Activated T-helper 2 cell treated with anti-CD3 and anti-CD28 coated beads, Interferon-gamma antibody, Interleukin-2, Interleukin-4, amounts not matched to agents 10 μg/mL and 5 μg/mL and 100 μg/mL, durations not matched to agents 14 hours and 24 hours and 36 hours (primary cell): ENCODE data around the gene GRIK1. TPM values are rescaled to one million over a fixed set of nuclear protein-coding genes. Genes with fewer than 3 reads are reported as not detected.

Source experiments
- DNase-seq: peaks from one replicate; pipeline ENCODE4 v3.0.0; 2021; ENCODE audit warnings: low spot score
- H3K27ac Mint-ChIP-seq: one replicate; pipeline ENCODE4 v1.8.0; 2021; ENCODE audit warnings: mixed read lengths
- H3K27me3 Mint-ChIP-seq: one replicate; pipeline ENCODE4 v1.8.0; 2021; ENCODE audit warnings: low read depth, mixed read lengths
- H3K36me3 Mint-ChIP-seq: one replicate; pipeline ENCODE4 v1.8.0; 2021; ENCODE audit warnings: low read depth, mixed read lengths
- H3K4me1 Mint-ChIP-seq: one replicate; pipeline ENCODE4 v1.8.0; 2021; ENCODE audit warnings: low read depth, mixed read lengths
- H3K4me3 Mint-ChIP-seq: one replicate; pipeline ENCODE4 v1.8.0; 2021; ENCODE audit warnings: low read depth, mild to moderate bottlenecking, moderate library complexity, mixed read lengths
- H3K9me3 Mint-ChIP-seq: one replicate; pipeline ENCODE4 v1.8.0; 2021; ENCODE audit warnings: mixed read lengths
- intact Hi-C: fragments of 100-400 bp; cut with micrococcal nuclease; formaldehyde crosslinking; loops from one replicate; pipeline ENCODE4 v1.15.1; 2023
- total RNA-seq: library from RNA; stranded (reverse); gene quantifications from 2 replicates; pipeline ENCODE4 v1.2.3, GENCODE V29; 2022

The GRIK1 gene
- total RNA-seq, 1 donor from 2014 or later: not detected

GRCh38 chr21:29661672-29662442 is 277.9 kb downstream of the GRIK1 start:
- no peaks in the 10 kb centered on the region for H3K36me3 Mint-ChIP-seq
- no peak for DNase-seq
- peaks cover 6% of the 10 kb centered on the region for H3K4me1 Mint-ChIP-seq
- H3K4me3 Mint-ChIP-seq: no peak overlapping the region
- peaks cover 10% of the 10 kb centered on the region for H3K9me3 Mint-ChIP-seq
- peaks cover 10% of the 10 kb centered on the region for H3K27me3 Mint-ChIP-seq
- no peak overlapping the region for H3K27ac Mint-ChIP-seq
- intact Hi-C loops: no loop called here

GRCh38 chr21:29660047-29660720 is 279.6 kb downstream of the GRIK1 start:
- Mint-ChIP-seq H3K4me3 (no peak overlapping the region), H3K27ac (no peak overlapping the region), H3K4me1 (peaks cover 15% of the 10 kb centered on the region), H3K36me3 (no peaks in the 10 kb centered on the region), H3K27me3 (peaks cover 9% of the 10 kb centered on the region), H3K9me3 (peaks cover 10% of the 10 kb centered on the region)
- DNase-seq: no peak
- intact Hi-C loops: no loop called here

- intact Hi-C loops: loop anchor here (10.0 kb wide), 1 partner anchor 564 kb away; no protein-coding TSS in a partner anchor
- peaks cover 10% of the 10 kb centered on the region for H3K9me3 Mint-ChIP-seq
- H3K4me3 Mint-ChIP-seq: no peak overlapping the region
- H3K36me3 Mint-ChIP-seq: no peaks in the 10 kb centered on the region
- H3K4me1 Mint-ChIP-seq: peaks cover 17% of the 10 kb centered on the region
- no peak overlapping the region for H3K27ac Mint-ChIP-seq
- H3K27me3 Mint-ChIP-seq: peaks cover 5% of the 10 kb centered on the region
- DNase-seq: no peak
Observed at GRCh38 chr21:29658934-29659203, 280.9 kb downstream of the GRIK1 start.

GRCh38 chr21:29658177-29658933 is 281.4 kb downstream of the GRIK1 start:
- Mint-ChIP-seq H3K27me3 (no peaks in the 10 kb centered on the region), H3K4me3 (no peak overlapping the region), H3K36me3 (no peaks in the 10 kb centered on the region), H3K27ac (no peak overlapping the region), H3K4me1 (peaks cover 17% of the 10 kb centered on the region), H3K9me3 (peaks cover 10% of the 10 kb centered on the region)
- intact Hi-C loops: loop anchor here (10.0 kb wide), 1 partner anchor 564 kb away; no protein-coding TSS in a partner anchor
- DNase-seq: no peak

DNA sequence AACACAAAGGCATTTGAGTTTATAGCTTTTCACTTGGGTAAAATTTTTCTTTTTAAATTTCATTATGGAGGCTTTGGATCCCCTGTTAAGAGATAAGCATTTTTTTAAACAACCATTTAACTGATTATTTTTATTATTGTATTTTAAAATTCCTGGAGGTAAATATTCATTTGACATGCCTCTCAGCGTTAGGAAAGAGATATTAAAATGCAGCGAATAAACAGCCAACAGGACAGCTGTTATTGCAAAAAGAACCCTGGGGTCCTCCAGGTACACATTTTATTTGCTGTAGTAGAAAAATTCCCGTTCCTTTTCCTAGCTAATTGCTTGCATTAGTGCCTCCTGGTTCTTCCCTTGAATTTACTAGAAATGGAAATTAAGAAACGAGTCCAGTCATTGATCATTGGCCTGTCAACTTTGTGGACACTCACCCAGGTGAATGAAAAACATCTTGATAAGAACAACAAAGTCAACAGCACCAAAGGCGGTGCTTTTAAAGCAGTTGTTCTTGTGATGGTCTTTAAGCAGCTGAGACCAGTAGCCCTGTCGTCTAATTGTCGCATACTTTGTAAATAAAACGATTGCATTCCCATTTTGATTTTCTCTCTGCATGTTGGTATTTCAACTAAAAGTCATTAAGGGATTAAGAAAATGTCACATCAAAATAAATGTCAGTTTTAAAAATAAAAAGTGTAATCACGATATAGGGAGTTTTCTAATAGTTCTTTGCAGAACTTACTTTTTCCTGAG is 282.4 kb downstream of the GRIK1 start:
- no peak for DNase-seq
- Mint-ChIP-seq H3K27me3 (no peaks in the 10 kb centered on the region), H3K4me1 (peaks cover 17% of the 10 kb centered on the region), H3K36me3 (no peaks in the 10 kb centered on the region), H3K9me3 (peaks cover 10% of the 10 kb centered on the region), H3K27ac (peak overlapping the region; percentile 58), H3K4me3 (no peak overlapping the region)
- intact Hi-C loops: loop anchor here (10.0 kb wide), 1 partner anchor 563 kb away; no protein-coding TSS in a partner anchor

DNA sequence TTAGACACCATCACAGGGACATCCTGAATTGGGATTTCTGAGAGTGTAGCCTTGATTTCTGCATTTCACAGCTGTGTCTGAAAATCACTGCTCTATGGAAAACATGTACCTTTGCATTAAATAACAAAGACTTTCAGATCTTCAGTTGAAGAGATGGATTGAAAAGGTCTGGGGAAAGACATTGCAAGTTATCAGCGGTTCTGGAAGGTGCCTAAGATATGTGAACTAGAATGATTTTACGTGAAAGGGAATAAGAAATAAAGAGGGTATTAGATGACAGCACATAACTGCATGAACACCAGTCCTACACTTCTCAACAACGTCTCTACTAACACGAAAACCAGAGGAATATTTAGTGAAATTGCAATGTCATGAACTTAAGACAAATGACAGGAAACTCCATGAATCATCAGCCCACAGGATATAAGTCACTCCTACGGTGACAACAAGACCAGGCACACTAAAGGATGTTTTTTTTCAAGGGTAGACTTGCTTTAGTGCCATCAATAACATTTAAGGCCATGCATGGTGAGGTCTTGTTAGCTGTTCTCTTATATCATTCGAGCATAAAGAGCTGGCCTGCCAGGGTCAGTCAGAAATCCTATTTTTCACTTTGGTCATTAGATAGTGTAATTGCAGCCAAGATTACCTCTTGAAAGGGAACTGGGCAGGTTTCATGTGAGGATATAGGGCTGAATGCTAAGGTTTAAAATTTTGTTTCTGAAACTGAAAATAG is 283.1 kb downstream of the GRIK1 start:
- Mint-ChIP-seq H3K4me3 (peak overlapping the region; percentile 27), H3K9me3 (peaks cover 10% of the 10 kb centered on the region), H3K27me3 (no peaks in the 10 kb centered on the region), H3K27ac (peak overlapping the region; percentile 66), H3K36me3 (no peaks in the 10 kb centered on the region), H3K4me1 (peaks cover 17% of the 10 kb centered on the region)
- peak; percentile 9 for DNase-seq
- intact Hi-C loops: loop anchor here (10.0 kb wide), 1 partner anchor 562 kb away; no protein-coding TSS in a partner anchor

DNA sequence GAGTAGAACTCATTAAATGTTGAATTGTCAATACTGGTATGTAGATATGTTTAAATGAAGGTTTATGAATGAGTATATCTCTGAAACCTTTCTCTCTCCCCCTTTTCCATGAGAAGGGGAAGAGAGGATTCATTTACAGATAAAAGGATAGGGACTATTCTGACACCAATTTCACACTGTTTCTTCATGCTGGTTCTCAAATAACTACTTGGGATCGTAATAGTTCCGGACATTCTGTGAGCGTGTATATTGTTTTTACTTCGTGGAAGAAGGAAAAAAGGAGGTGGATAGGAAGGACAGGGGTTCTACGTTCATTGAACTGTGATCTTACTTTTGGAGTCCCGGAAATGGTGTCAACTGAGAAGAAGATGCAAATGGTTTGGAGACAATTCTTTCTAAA is 284.2 kb downstream of the GRIK1 start:
- H3K27me3 Mint-ChIP-seq: no peaks in the 10 kb centered on the region
- H3K4me1 Mint-ChIP-seq: peaks cover 17% of the 10 kb centered on the region
- peaks cover 6% of the 10 kb centered on the region for H3K9me3 Mint-ChIP-seq
- no peak overlapping the region for H3K4me3 Mint-ChIP-seq
- DNase-seq: no peak
- intact Hi-C loops: loop anchor here (10.0 kb wide), 1 partner anchor 561 kb away; no protein-coding TSS in a partner anchor
- H3K36me3 Mint-ChIP-seq: no peaks in the 10 kb centered on the region
- H3K27ac Mint-ChIP-seq: no peak overlapping the region

DNA sequence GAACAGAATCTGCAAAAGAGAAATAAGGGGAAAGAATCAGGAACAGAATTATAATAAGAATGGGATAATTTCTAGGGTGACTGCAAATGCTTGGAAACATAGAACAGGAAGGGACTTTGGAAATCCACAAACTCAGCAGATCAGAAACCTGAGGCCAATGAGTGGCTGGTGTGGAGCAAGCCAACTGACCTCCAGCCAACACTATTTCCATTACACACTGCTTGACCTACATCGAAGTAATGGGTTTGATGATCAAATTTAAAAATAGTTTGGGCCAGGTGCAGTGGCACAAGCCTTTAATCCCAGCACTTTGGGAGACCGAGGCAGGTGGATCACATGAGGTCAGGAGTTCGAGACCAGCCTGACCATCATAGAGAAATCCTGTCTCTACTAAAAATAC is 284.9 kb downstream of the GRIK1 start:
- no peaks in the 10 kb centered on the region for H3K27me3 Mint-ChIP-seq
- no peak for DNase-seq
- no peaks in the 10 kb centered on the region for H3K36me3 Mint-ChIP-seq
- H3K4me3 Mint-ChIP-seq: no peak overlapping the region
- H3K27ac Mint-ChIP-seq: no peak overlapping the region
- peaks cover 17% of the 10 kb centered on the region for H3K4me1 Mint-ChIP-seq
- intact Hi-C loops: loop anchor here (10.0 kb wide), 1 partner anchor 560 kb away; no protein-coding TSS in a partner anchor
- H3K9me3 Mint-ChIP-seq: peaks cover 3% of the 10 kb centered on the region

GRCh38 chr21:29654203-29654602 is 285.6 kb downstream of the GRIK1 start:
- no peak for DNase-seq
- Mint-ChIP-seq H3K36me3 (no peaks in the 10 kb centered on the region), H3K27ac (no peak overlapping the region), H3K4me1 (peaks cover 17% of the 10 kb centered on the region), H3K4me3 (no peak overlapping the region), H3K9me3 (peaks cover 1% of the 10 kb centered on the region), H3K27me3 (no peaks in the 10 kb centered on the region)
- intact Hi-C loops: loop anchor here (10.0 kb wide), 1 partner anchor 559 kb away; no protein-coding TSS in a partner anchor

GRCh38 chr21:29650523-29651022 is 289.2 kb downstream of the GRIK1 start:
- H3K4me1 Mint-ChIP-seq: peaks cover 4% of the 10 kb centered on the region
- no peak overlapping the region for H3K4me3 Mint-ChIP-seq
- no peaks in the 10 kb centered on the region for H3K36me3 Mint-ChIP-seq
- no peak for DNase-seq
- intact Hi-C loops: loop anchor here (10.0 kb wide), 1 partner anchor 556 kb away; no protein-coding TSS in a partner anchor
- no peak overlapping the region for H3K27ac Mint-ChIP-seq
- H3K9me3 Mint-ChIP-seq: no peaks in the 10 kb centered on the region
- no peaks in the 10 kb centered on the region for H3K27me3 Mint-ChIP-seq

GRCh38 chr21:29649406-29649814 is 290.4 kb downstream of the GRIK1 start:
- Mint-ChIP-seq H3K36me3 (no peaks in the 10 kb centered on the region), H3K27me3 (no peaks in the 10 kb centered on the region), H3K4me3 (no peak overlapping the region), H3K27ac (no peak overlapping the region), H3K9me3 (no peaks in the 10 kb centered on the region), H3K4me1 (no peaks in the 10 kb centered on the region)
- DNase-seq: no peak
- intact Hi-C loops: no loop called here
